Spleen (tissue), 11 donors: ENCODE data around the gene FAM25G. TPM values are rescaled to one million over a fixed set of nuclear protein-coding genes. Genes with fewer than 3 reads are reported as not detected.

Experiments
- DNase-seq: peaks from one replicate; pipeline ENCODE4 v3.0.0-alpha.2; 2020
- H3K27ac ChIP-seq, 8 donors: fragments of 200-600 bp; sonication (generic) in 7 of 8; 1 replicate in 4 of 8; 2 replicates in 4 of 8; pipeline versions ENCODE4 v1.5.0 to v1.8.0; 2016 to 2021; ENCODE audit warnings: inconsistent platforms in 4 of 8, mild to moderate bottlenecking in 4 of 8, moderate library complexity in 1 of 8
- H3K27me3 ChIP-seq, 7 donors: fragments of 200-600 bp; sonication (generic) in 6 of 7; replicated peaks in 1 of 7; 1 replicate in 4 of 7; 2 replicates in 3 of 7; pipeline versions ENCODE4 v1.5.0 to v1.8.0; 2016 to 2021; ENCODE audit warnings: inconsistent platforms in 3 of 7, mild to moderate bottlenecking in 1 of 7
- H3K36me3 ChIP-seq, 6 donors: fragments of 200-600 bp; sonication (generic) in 5 of 6; 1 replicate in 4 of 6; 2 replicates in 2 of 6; pipeline versions ENCODE4 v1.5.0 to v1.8.0; 2016 to 2021; ENCODE audit warnings: inconsistent platforms in 2 of 6
- H3K4me1 ChIP-seq, 6 donors: fragments of 200-600 bp; sonication (generic) in 5 of 6; 1 replicate in 3 of 6; 2 replicates in 3 of 6; pipeline versions ENCODE4 v1.5.0 to v1.8.0; 2016 to 2021; ENCODE audit warnings: inconsistent platforms in 3 of 6
- H3K4me3 ChIP-seq, 8 donors: fragments of 200-600 bp; sonication (generic) in 7 of 8; 1 replicate in 4 of 8; 2 replicates in 4 of 8; pipeline versions ENCODE4 v1.5.0 to v1.8.0; 2016 to 2021; ENCODE audit warnings: inconsistent platforms in 4 of 8, mild to moderate bottlenecking in 4 of 8, moderate library complexity in 2 of 8
- H3K9me3 ChIP-seq, 8 donors: fragments of 200-600 bp; sonication (generic) in 7 of 8; 1 replicate in 4 of 8; 2 replicates in 4 of 8; pipeline versions ENCODE4 v1.5.0 to v1.8.0; 2016 to 2021; ENCODE audit warnings: inconsistent platforms in 4 of 8
- POLR2A ChIP-seq, 3 donors: fragments of 450-650 bp; IDR thresholded peaks; one replicate each; pipeline ENCODE4 v1.5.1; 2017; ENCODE audit warnings: antibody characterized with exemption in 3 of 3, mild to moderate bottlenecking in 1 of 3
- POLR2AphosphoS5 ChIP-seq, 3 donors: sonication (generic); formaldehyde crosslinking; IDR thresholded peaks; one replicate each; pipeline ENCODE4 v1.5.1; 2017; ENCODE audit warnings: antibody characterized with exemption in 3 of 3
- WGBS, 5 donors: extraction: QIAGEN DNeasy Blood & Tissue Kit in 3 of 5; methylation state at CpG; one replicate each; pipeline versions ENCODE4 v1.1.5 to v1.1.7; 2013 to 2018; 5-methylcytosine and 5-hydroxymethylcytosine counted together
- intact Hi-C: fragments of 100-400 bp; cut with DNase I; formaldehyde crosslinking; loops from one replicate; pipeline ENCODE4 v1.15.0; 2023; ENCODE audit warnings: low total_unique reads
- polyA plus RNA-seq, 3 donors: library from polyadenylated mRNA; stranded (reverse); fragments of 200-250 nt; gene quantifications; one replicate each; pipeline ENCODE4 v1.2.1, GENCODE V29; 2013
- total RNA-seq, 7 donors: library from RNA; depleted of rRNA in 3 of 7; stranded (reverse); fragments of >200 nt in 3 of 7; fragmentation: NEBNext Ultra II Directional in 4 of 7; extraction: Animal tissue kit (Norgen Biotek cat#: 25700) in 4 of 7; gene quantifications; one replicate each; pipeline versions ENCODE4 v1.1.0 to v1.2.1, GENCODE V29; 2016 to 2021
- TF ChIP-seq, protein P1 (sequence below), 11 experiments: fragments of 200-600 bp in 7 of 11; fragments of 450-650 bp in 4 of 11; sonication (generic) in 4 of 11; IDR thresholded peaks in 8 of 11; conservative IDR thresholded peaks in 3 of 11; 1 replicate in 7 of 11; 2 replicates in 4 of 11; pipeline versions ENCODE4 v1.4.0 to v1.8.0; 2016 to 2021; ENCODE audit warnings: antibody characterized with exemption in 11 of 11, inconsistent platforms in 4 of 11, mild to moderate bottlenecking in 1 of 11
- donor health status: healthy with polysubstance abuse.
- donor health status: DM: no; HTN: no; CAD: no; lungs with moderate emphysema.
- donor health status: DM: no; HTN: no; CAD: no.
- donor health status: Bipolar disorder and iron deficiency.
- donor health status: healthy.
- donor health status: DM: no; HTN: no; CAD: no.
- donor health status: DM: yes; HTN: yes; CAD: no.

FAM25G gene
- total and polyA plus RNA-seq, 10 donors: not detected

DNA sequence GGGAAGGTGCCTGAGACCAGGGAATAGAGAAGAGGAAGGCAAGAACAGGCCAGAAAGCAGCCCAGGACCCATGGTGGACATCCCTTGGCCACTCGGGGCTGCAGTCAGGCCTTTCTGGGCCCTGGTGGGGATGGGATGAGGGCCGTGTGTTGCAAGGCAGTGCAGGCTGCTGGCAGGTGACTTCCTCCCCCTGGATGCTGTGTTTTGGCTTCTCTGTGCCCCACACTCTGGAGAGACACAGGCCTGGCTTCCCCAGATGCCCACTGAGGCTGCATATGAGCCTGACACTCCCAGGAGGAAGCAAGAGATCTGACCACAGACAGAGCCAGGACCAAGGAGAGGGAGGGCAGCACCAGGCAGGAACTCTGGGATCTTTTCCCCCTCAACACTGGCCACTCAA is 47.5 kb downstream of the FAM25G start:
- TF ChIP-seq POLR2A (IDR thresholded peaks at IDR 0.05) (no peak), POLR2AphosphoS5 (IDR thresholded peaks at IDR 0.05) (no peak)
- TF ChIP-seq, protein P1, sequence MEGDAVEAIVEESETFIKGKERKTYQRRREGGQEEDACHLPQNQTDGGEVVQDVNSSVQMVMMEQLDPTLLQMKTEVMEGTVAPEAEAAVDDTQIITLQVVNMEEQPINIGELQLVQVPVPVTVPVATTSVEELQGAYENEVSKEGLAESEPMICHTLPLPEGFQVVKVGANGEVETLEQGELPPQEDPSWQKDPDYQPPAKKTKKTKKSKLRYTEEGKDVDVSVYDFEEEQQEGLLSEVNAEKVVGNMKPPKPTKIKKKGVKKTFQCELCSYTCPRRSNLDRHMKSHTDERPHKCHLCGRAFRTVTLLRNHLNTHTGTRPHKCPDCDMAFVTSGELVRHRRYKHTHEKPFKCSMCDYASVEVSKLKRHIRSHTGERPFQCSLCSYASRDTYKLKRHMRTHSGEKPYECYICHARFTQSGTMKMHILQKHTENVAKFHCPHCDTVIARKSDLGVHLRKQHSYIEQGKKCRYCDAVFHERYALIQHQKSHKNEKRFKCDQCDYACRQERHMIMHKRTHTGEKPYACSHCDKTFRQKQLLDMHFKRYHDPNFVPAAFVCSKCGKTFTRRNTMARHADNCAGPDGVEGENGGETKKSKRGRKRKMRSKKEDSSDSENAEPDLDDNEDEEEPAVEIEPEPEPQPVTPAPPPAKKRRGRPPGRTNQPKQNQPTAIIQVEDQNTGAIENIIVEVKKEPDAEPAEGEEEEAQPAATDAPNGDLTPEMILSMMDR (IDR thresholded peaks at IDR 0.05 in 8 of 11, conservative IDR thresholded peaks at IDR 0.05 in 3 of 11): no peak
- Histone ChIP-seq H3K27ac (no peak overlapping the region), H3K36me3 (no peaks in the 10 kb centered on the region), H3K4me1 (no peaks in the 10 kb centered on the region), H3K27me3 (peaks cover 0 to 30% (median 0%) of the 10 kb centered on the region in 7 donors), H3K9me3 (peaks cover 0 to 35% (median 26%) of the 10 kb centered on the region in 8 donors), H3K4me3 (no peak overlapping the region)
- no peak for DNase-seq
- intact Hi-C loops: no loop called here
- WGBS, 5 donors: 59 to 83% (median 73%) methylated on average over 2 of the region's 2 CpGs

DNA sequence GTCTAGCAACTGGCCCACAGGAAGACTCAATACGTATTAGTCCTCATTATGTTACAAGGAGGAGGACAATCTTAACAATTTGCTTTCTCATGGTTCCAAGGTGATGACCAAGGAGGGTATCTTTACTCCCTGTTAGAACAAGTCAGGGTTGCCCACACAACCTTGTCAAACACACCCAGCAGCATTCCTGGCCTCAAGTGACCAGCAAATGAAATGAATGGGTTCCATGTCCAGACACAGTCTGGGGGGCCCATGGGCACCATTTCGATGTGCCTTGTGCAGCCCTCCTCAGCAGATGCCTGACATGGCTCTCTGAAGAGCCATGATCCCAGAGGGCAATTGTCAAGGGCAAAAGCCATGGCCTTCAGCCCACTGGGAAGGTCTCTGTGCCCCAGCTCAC is 48.4 kb downstream of the FAM25G start:
- Histone ChIP-seq H3K9me3 (peaks cover 0 to 41% (median 30%) of the 10 kb centered on the region in 8 donors), H3K27ac (no peak overlapping the region), H3K27me3 (peaks cover 0 to 34% (median 0%) of the 10 kb centered on the region in 7 donors), H3K4me1 (no peaks in the 10 kb centered on the region), H3K36me3 (no peaks in the 10 kb centered on the region), H3K4me3 (no peak overlapping the region)
- intact Hi-C loops: no loop called here
- TF ChIP-seq POLR2AphosphoS5 (IDR thresholded peaks at IDR 0.05) (no peak), POLR2A (IDR thresholded peaks at IDR 0.05) (no peak)
- TF ChIP-seq, protein P1 (IDR thresholded peaks at IDR 0.05 in 8 of 11, conservative IDR thresholded peaks at IDR 0.05 in 3 of 11): no peak
- 66 to 89% (median 80%) methylated on average over 2 of the region's 2 CpGs for WGBS, 5 donors
- no peak for DNase-seq

GRCh38 chr10:47442351-47442750 is 49.1 kb downstream of the FAM25G start:
- H3K4me3 ChIP-seq: no peak overlapping the region
- peaks cover 0 to 34% (median 0%) of the 10 kb centered on the region in 7 donors for H3K27me3 ChIP-seq
- no peaks in the 10 kb centered on the region for H3K4me1 ChIP-seq
- no peak for DNase-seq
- 68 to 85% (median 77%) methylated on average over 5 of the region's 5 CpGs for WGBS, 5 donors
- intact Hi-C loops: no loop called here
- H3K36me3 ChIP-seq: no peaks in the 10 kb centered on the region
- H3K27ac ChIP-seq: no peak overlapping the region
- TF ChIP-seq, protein P1 (IDR thresholded peaks at IDR 0.05 in 8 of 11, conservative IDR thresholded peaks at IDR 0.05 in 3 of 11): no peak
- no peak for TF ChIP-seq POLR2A (IDR thresholded peaks at IDR 0.05)
- TF ChIP-seq POLR2AphosphoS5 (IDR thresholded peaks at IDR 0.05): no peak
- peaks cover 0 to 48% (median 38%) of the 10 kb centered on the region in 8 donors for H3K9me3 ChIP-seq

GRCh38 chr10:47441938-47442337 is 49.6 kb downstream of the FAM25G start:
- Histone ChIP-seq H3K4me1 (no peaks in the 10 kb centered on the region), H3K27ac (no peak overlapping the region), H3K36me3 (no peaks in the 10 kb centered on the region), H3K9me3 (peaks cover 0 to 48% (median 41%) of the 10 kb centered on the region in 8 donors), H3K4me3 (no peak overlapping the region), H3K27me3 (peaks cover 0 to 34% (median 0%) of the 10 kb centered on the region in 7 donors)
- intact Hi-C loops: no loop called here
- WGBS, 5 donors: 54 to 69% (median 61%) methylated on average over 4 of the region's 4 CpGs
- TF ChIP-seq POLR2A (IDR thresholded peaks at IDR 0.05) (no peak), POLR2AphosphoS5 (IDR thresholded peaks at IDR 0.05) (no peak)
- TF ChIP-seq, protein P1 (IDR thresholded peaks at IDR 0.05 in 8 of 11, conservative IDR thresholded peaks at IDR 0.05 in 3 of 11): no peak
- DNase-seq: no peak
